HG03097 (cell line): ENCODE measurements around the gene ST6GALNAC5.
"Not testable (repeated sequence)": the region's sequence is repeated elsewhere in the genome, so short reads cannot be mapped to it uniquely, and the experiment has no call there.

Experiments used
- ATAC-seq: cut with Tn5 transposase; IDR thresholded peaks from one replicate; pipeline ENCODE4 v1.9.1; 2021; ENCODE audit not compliant: unreplicated experiment, low FRiP score

ST6GALNAC5 gene

DNA sequence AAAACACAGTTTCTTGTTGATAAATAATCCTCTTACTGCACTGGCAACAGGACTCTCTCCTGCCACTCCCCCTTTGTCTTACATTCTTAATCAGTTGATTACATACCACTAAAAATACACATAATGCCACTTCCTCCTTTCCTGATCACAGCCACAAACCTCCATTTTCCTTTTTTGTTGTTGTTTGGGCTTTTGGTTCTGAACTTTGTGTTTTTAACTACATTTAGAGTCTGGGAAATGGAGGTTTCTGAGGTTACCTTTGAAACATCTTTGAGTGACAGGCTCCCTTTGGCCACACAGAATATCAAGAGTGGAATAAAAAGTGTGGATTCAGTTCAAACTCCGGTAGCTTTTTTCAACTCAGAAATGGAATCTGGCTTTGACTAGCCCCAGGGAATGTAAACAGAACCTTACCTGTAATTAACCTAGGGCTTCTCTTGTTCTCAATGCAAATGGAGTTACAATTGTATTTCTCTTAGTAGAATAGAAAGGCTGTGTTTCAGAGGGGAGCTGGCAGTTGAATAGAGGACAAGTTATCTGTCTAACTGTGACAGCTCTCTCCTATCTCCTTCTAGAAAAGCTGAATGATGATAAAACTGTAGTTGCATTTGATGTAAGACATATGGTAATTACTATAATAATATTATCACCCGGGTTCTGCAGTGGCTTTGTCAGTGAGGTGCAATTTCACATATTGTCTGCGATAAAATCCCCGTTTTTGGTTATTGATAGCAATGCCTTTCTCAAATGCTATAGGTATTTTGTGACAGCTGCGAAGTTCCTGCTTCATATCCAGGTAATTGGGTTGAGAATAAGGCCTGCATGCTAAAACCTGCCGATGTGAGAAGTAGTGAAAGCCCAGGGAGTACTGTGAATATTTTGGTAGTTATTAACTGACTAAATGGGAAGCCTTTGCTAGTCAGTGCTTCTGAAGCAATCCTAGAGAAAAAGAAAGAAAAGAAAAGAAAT lies 66.9 kb downstream of the ST6GALNAC5 start:
- ATAC-seq = no peak

DNA sequence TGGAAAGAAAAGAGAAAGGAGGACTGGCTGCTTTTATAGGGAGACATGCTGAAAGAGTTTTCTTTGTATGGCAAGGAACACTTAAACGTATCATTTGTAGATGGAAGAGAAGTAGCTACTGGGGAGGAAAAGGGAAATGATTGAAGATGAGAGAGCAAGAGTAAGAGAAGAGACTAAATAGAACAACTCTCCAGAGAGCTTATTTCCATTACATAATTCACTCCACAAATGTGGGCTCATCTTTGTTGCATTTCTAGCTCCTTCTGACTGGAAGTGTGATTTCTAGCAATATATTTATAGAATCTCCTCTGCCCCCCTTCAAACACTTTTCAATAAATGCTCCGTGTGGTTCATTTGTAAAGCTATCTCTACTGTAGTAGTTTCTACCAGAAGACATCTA lies 71.0 kb downstream of the ST6GALNAC5 start:
- no peak for ATAC-seq

DNA sequence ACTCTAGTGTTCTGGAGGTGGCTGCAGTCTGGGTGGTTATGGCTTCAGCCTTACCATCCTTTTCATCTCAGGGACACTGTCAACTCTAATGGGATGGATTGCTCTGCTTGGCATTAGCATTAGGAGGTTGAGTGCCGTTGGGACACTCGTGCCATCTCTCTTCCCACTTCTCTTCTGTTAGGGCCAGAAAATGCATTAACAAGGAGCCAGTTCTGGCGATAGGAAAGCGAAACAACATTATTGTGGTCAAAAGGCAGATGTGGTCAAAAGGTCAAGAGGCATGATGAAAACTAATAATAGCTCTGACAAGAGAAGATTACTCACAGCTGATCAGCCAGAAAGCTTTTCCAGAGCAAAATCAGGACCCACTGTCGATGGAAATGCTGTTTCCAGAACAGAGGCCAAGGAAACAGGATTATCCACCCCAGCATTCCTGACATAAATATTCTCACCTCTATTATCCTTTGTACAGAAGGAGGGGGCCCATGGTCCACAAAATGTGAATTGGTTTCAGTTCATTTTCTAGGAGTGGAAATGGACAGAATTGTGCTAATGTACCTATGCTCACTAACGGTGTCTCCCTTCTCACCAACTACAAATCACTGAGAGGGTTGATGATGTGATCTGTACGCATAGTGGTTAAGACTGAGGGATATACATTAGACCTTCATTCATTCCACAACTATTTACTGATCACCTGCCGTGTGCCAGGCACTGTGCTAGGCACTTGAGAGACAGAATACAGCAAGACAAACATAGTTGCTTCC lies 72.0 kb downstream of the ST6GALNAC5 start:
- ATAC-seq = no peak

DNA sequence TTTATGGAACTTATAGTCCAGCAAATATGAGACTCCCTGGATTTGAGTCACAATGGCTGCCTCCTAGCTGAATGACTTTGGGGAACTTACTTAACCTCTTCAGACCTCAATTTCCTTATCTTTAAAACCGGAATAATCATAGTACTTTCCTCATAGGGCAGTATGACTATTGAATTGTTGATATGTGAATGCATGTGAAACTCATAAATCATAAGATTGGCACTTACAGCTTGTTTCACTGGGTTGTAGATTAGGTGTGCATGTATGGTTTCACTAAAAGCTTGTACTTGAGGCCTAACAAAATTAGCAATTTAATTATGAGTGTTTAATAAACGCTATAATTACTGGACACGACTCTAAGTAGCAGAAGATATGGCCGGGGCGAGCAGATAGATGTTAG lies 72.5 kb downstream of the ST6GALNAC5 start:
- no peak for ATAC-seq

DNA sequence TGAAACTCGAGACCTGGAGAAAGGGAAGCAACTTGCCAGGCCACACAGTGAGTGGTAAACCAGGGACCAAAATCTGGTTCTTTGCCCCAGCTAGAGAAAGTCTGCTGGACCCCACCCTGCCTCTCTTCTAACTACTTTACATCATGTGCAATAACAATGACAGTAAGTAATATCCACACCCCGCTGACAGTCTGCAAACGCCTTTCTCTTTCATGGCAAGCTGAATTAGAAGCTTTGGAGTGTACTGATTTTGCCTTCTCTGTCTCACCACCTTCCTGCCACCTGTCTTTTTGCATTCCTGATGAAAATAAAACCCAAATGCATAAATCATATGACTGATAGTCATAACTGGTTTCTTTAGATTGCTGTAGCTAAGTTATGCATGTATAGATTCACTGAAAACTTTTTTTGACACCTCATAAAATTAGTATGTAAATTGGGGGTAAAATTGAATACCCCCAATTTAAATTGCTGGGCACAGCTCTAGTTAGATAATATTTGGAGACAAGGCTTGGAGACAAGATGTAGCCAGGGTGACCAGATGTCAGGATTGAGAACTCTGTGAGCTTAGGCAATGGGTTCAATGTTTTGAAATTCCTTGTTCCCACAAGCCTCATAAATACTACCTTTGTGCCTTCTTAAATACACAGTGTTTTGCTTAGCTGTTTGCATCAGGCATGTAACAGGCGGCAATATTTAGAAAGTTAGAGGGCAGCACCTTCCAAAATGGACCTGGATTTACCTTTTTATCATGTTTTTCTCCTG lies 73.5 kb downstream of the ST6GALNAC5 start:
- no peak for ATAC-seq

DNA sequence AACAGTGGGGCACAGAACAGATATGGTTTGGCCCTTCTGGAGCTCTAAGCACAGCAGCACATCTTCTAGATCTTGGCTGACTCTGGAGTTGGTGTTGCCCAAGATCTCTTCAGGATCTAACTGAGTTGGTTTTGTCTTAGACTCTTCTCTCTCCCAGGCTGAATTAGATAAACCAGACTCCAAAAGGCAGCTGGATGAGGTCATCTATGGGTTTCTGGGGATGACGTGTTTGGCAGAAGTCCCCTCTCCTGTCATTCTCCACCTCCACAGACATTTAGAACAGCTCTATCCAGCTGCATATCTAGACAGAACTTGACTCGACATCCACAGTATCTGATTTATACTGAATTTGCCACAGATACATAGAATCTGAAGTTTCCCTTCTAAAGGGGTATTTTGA lies 75.3 kb downstream of the ST6GALNAC5 start:
- ATAC-seq = no peak

DNA sequence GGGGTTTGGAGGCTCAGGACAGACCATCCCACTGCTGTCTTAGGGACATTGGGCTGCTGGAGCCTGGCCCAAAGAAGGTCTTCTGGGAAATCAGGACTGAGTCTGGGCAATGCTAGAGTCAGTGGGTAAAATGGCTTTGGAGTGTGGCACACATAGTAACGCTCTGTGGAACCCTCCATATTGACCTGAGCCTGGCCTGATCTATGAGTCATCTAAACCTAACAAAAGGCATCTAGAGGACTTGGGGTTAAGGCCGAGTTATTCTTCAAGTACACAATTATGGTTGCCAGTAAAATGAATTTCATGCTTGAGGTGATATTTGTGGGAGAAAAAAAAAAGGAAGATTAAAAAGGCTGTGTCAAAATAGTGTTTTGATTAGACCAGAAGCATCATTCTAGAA lies 77.7 kb downstream of the ST6GALNAC5 start:
- no peak for ATAC-seq

DNA sequence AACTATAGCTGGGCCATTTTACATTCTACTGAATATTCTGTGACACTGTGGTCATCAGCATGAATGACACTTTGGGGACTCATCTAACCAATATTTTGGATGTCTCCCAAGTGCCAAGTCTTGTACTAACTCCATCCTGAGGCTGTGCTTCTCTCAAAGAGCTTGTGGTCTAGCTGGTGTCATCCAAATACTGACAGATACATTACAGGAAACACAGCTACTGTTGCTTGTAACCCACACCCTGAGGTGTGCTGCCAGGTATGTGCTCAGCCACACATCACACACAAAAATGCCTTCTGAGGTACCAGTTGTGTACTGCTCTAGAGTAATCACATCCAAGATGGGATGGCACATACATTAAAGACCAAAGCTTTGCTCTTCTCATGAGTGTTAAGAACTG lies 81.6 kb downstream of the ST6GALNAC5 start:
- ATAC-seq = no peak

DNA sequence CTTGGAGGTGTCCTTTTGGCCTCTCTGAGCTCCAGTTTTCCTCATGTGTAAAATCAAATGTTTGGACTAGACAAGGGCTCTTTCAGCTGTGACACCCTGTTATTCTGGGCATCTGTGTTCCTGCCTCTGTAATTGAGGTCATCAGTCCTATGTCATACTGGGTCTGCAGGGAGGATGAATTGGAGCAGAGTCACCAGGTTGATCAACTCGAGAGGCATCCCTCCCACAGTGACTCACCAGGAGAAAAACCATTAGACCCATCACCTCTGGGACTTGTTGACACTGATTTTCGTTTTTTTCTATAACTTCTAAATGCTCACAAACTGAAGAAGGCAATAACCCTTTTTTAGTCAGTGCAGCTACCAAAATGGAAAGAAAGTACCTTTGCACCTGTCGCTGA lies 82.2 kb downstream of the ST6GALNAC5 start:
- no peak for ATAC-seq

DNA sequence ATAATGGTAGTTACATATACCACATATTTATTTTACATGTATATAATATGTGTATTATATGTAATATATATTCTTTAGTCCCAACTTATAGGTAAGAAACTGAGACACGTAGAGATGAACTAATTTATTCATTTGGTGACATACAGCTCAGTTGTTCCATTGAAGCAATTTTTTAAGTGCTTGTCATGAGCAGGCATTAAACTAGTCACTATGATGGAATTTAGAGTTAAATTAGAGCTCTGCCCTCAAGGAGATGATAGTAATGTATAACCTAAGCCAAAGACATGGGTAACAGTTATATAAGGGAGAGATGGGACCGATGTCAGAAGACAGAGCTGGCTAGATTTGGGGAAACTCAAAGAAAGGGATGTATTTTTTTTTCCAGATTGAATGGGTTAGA lies 83.0 kb downstream of the ST6GALNAC5 start:
- ATAC-seq = no peak

DNA sequence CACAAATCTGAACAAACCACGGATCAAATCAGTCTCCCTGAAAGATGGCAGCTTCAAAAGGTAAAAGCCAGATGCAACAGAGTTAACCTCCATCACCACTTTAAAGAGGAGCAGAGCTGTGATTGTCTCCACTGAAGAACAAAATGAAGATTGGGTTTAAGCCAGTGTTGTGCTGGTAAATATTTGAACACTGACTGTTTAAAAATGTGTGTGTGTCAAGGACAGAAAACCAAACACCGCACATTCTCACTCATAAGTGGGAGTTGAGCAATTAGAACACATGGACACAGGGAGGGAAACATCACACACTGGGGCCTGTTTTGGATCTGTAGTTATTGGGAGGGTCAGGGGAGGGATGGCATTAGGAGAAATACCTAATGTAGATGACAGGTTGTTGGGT lies 83.9 kb downstream of the ST6GALNAC5 start:
- no peak for ATAC-seq

DNA sequence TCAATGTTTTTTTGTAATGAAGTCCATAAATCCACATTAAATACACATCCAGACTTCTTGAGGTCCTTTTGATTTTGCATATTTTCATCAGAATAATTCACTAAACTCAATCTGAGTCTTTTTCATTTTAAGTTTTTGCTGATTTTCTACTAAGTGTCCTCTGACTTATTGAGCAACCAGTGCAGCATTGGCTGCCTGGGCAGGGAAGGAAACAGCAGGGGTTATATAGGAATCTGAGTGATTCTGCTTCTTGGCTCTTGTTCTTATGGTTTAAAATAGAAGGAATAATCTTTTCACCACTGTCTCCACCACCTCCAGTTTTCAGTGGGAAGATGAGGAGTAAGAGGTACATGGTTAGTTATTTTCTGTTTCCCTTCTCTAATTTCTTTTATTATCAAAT lies 88.4 kb downstream of the ST6GALNAC5 start:
- ATAC-seq = no peak

DNA sequence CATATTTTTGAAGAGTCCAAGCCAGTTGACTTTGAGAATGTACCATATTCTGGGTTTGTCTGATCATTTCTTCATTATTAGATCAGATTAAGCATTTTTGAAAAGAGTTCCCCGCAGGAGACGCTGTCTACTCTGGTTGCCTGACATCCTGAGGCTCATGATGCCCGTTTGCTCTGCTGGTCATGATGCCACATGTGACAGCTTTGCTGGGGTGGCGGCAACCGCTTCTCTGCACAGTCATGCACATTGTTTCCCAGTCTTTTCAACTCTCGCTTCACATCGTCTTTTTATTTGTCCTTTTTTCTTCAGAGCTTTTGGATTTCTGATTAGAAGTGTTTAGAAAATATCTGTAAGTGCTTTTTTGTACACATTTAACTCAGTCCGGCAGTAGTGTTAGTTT lies 90.7 kb downstream of the ST6GALNAC5 start:
- ATAC-seq = no peak

DNA sequence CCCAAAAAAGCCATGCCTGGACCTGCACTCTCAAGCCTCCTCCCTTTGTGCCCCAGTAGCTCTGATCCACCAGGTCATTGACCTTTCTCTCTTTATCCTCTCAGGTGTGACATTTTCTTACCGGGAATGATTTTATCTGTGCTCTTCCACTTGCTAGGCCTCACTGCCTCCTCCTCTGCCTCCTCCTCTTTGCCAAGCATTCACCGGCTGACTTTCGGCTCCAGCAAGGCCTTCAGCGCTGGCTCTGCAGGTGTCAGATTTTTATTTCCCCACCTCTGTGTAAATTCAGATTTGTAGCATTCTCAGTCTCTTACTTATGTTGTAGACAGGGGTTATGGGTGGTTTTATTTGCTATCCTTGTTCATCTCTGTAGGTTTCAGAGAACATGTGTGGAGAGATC lies 91.5 kb downstream of the ST6GALNAC5 start:
- no peak for ATAC-seq

DNA sequence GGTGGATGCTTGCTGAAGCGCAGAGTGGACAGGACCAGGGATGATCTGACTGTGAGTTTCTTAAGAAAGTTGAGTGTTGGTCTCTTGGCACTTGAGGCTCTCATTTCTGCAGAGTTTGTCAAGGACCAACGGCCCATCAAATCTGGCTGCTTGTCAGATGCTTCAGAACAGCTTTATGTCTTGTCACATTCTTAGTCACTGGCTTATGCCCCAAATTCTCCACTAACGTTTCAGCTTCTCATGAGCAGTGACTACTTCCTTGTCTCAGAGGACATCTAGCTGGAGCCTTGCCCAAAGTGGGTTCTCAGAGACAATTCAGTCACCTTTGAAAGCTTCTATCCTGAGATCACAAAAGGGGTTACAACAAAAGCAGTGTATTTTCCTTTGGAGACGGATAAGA lies 92.3 kb downstream of the ST6GALNAC5 start:
- no peak for ATAC-seq

DNA sequence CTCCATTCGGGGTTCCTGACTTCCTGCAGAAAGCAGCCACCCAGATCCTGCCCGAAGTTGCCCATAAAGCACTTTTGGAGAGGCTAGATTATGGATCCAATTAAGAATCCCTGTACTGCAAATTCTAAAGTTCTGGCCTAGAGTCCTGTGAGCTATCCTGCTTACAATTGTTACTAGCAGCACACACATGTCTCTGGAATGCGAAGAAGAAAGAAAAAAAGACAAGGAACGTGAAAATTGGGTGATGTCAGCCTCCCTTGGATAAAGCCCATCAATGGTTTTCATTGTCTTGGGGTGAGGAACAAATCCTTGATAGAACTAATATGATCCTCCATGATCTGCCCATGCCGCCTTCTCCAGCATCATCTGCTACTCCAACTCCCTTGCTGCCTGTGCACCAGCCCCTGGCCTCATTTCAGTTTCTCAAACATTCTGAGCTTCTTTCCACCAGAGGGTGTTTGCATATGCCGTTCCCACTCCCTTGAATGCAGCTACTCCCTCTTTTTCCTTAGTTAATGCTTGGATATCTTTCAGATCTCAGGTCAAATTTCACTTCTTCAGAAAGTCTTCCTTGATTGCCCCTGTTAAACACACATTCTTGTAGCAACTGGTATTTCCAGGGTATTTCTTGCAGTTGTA lies 94.0 kb downstream of the ST6GALNAC5 start:
- no peak for ATAC-seq

DNA sequence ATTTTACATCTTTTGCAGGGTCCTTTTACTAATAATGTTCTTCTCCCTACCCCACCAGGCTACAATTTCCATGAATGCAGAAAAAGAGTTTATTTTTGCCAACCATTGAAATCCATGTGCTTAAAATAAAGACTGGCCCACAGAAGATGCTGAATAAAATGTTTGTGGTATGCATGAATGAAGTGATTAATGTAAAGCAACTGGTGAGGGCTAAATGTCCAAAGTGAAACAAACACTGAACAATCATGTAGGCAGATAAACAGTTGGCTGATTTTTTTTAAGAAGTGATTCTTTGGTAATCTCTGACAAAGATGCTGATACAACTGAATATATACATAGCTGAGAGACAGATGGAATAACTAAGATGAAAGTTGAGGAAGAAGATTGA lies 94.5 kb downstream of the ST6GALNAC5 start:
- no peak for ATAC-seq

DNA sequence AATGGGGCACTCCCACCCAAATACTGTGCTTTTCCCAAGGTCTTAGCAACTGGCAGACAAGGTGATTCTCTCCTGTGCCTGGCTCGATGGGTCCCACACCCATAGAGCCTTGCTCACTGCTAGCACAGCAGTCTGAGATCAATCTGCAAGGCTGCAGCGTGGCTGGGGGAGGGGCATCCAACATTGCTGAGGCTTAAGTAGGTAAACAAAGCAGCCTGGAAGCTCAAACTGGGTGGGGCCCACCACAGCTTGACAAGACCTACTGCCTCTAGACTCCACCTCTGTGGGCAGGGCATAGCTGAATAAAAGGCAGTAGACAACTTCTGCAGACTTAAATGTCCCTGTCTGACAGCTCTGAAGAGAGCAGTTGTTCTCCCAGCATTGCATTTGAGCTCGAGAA lies 114.0 kb downstream of the ST6GALNAC5 start:
- ATAC-seq = not testable (repeated sequence)

DNA sequence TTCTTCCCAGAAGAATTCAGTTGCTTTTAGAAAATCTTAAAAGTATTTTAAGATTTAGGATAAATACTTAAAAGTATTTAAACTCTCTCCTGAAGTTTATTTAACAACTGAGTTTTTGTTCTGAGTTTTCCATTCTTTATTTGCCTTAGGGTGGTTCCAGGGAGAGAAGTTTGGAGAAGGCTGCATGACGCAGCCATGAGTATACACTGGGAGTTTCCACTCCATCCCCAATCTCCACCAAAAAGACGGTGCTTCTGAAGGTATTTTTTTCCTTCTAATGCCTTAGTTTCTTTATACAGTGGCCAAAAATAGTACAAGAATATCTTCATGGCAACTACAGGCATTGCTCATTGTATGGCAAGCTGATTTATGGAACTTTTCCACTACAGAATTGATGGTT lies 122.7 kb downstream of the ST6GALNAC5 start:
- no peak for ATAC-seq

DNA sequence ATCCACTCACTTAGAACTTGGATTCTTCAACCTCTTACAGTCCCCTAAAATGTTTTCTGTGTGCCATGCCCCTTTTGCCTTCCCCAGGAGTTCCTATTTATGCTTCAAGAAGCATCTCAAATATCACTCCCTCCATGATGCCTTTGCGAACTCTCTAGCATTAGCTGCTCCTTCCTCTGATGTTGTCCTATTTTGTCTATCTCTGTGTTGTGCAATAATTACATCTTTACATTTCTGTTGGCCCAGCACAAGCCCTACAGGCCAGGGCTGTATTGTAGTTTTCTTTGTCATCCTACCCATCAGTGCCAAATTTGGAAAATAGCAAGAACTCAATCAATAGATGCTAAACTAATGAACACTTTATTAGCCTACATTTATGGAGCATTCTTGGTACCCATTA lies 125.8 kb downstream of the ST6GALNAC5 start:
- ATAC-seq = no peak
